ENCODE measurements around the gene LTA.

GRCh38 chr6:31548544-31548873 is 23.6 kb upstream of the LTA start:
- TF ChIP-seq ZNF660 (tag by site-specific recombination; IDR thresholded peaks at IDR 0.05) (no peak), CTCF (tag by site-specific recombination; IDR thresholded peaks at IDR 0.05) (no peak), TRIM28 (IDR thresholded peaks at IDR 0.05; ENCODE audit: borderline replicate concordance, low read length) (no peak), ZNF704 (tag by site-specific recombination; IDR thresholded peaks at IDR 0.05) (no peak), ZBTB49 (tag by site-specific recombination; IDR thresholded peaks at IDR 0.05; ENCODE audit: low read depth) (no peak), REPIN1 (tag by site-specific recombination; IDR thresholded peaks at IDR 0.05; ENCODE audit: low read depth) (no peak), ZNF24 (tag by site-specific recombination; IDR thresholded peaks at IDR 0.05) (no peak), ZNF280C (tag by site-specific recombination; IDR thresholded peaks at IDR 0.05) (no peak), ZXDB (tag by site-specific recombination; IDR thresholded peaks at IDR 0.05) (no peak), TSHZ1 (tag by site-specific recombination; IDR thresholded peaks at IDR 0.05; ENCODE audit: borderline replicate concordance) (no peak), ZNF791 (tag by site-specific recombination; IDR thresholded peaks at IDR 0.05) (no peak), PBX3 (CRISPR knock-in tag; IDR thresholded peaks at IDR 0.05) (no peak)
